Naive B cell (primary cell): ENCODE data around the gene RIMS4. TPM values are rescaled to one million over a fixed set of nuclear protein-coding genes. Genes with fewer than 3 reads are reported as not detected.

ENCODE experiments used
- ATAC-seq, 2 donors: fragments of 150-1000 bp; cut with Tn5 transposase; 2 replicates each; pipeline ENCODE4 v1.10.0; 2021; ENCODE audit warnings: low read depth in 2 of 2, mild to moderate bottlenecking in 2 of 2, moderate library complexity in 2 of 2
- DNase-seq: peaks from one replicate; pipeline ENCODE4 v3.0.0; 2022
- H3K27ac Mint-ChIP-seq, 6 donors: one replicate each; pipeline ENCODE4 v1.8.0; 2020 to 2022; ENCODE audit warnings: mild to moderate bottlenecking in 6 of 6, mixed read lengths in 6 of 6, moderate library complexity in 5 of 6, inconsistent platforms in 2 of 6
- H3K27me3 Mint-ChIP-seq, 3 donors: one replicate each; pipeline ENCODE4 v1.8.0; 2021 to 2022; ENCODE audit warnings: mixed read lengths in 3 of 3, mild to moderate bottlenecking in 1 of 3
- H3K36me3 Mint-ChIP-seq, 2 donors: one replicate each; pipeline ENCODE4 v1.8.0; 2020 to 2022; ENCODE audit warnings: mixed read lengths in 2 of 2, inconsistent platforms in 1 of 2, mild to moderate bottlenecking in 1 of 2
- H3K4me1 Mint-ChIP-seq, 3 donors: one replicate each; pipeline ENCODE4 v1.8.0; 2020 to 2022; ENCODE audit warnings: mixed read lengths in 3 of 3, inconsistent platforms in 1 of 3, mild to moderate bottlenecking in 1 of 3, moderate library complexity in 1 of 3
- H3K4me3 Mint-ChIP-seq, 8 donors: one replicate each; pipeline ENCODE4 v1.8.0; 2020 to 2022; ENCODE audit warnings: mild to moderate bottlenecking in 8 of 8, mixed read lengths in 8 of 8, moderate library complexity in 8 of 8, inconsistent platforms in 2 of 8
- H3K9me3 Mint-ChIP-seq, 7 donors: one replicate each; pipeline ENCODE4 v1.8.0; 2020 to 2022; ENCODE audit warnings: mixed read lengths in 7 of 7, mild to moderate bottlenecking in 5 of 7, inconsistent platforms in 2 of 7, moderate library complexity in 1 of 7
- polyA plus RNA-seq, 6 donors: library from polyadenylated mRNA; unstranded; fragments of 300-500 nt; fragmentation: Illumina TruSeq; gene quantifications; one replicate each; pipeline ENCODE4 v1.2.3, GENCODE V29; 2021; ENCODE audit warnings: low read depth in 6 of 6

Gene RIMS4
- polyA plus RNA-seq, 6 donors from 2014 or later = not detected

- peaks cover 7 to 16% (median 16%) of the 10 kb centered on the region in 3 donors for H3K27me3 Mint-ChIP-seq
Measured at GRCh38 chr20:44709380-44709779, 101.0 kb downstream of the RIMS4 start.

GRCh38 chr20:44707018-44707579 is 103.2 kb downstream of the RIMS4 start:
- no peak for DNase-seq
- ATAC-seq = no peak

More at GRCh38 chr20:44709380-44709779, 101.0 kb downstream of the RIMS4 start:
- Mint-ChIP-seq H3K36me3 (no peaks in the 10 kb centered on the region), H3K9me3 (peaks cover 0 to 2% (median 0%) of the 10 kb centered on the region in 7 donors), H3K4me1 (no peaks in the 10 kb centered on the region), H3K27ac (no peak overlapping the region), H3K4me3 (no peak overlapping the region)
- ATAC-seq = no peak
- no peak for DNase-seq

GRCh38 chr20:44706301-44707017 is 103.9 kb downstream of the RIMS4 start:
- no peak overlapping the region for H3K27ac Mint-ChIP-seq

More at GRCh38 chr20:44707018-44707579, 103.2 kb downstream of the RIMS4 start:
- H3K27ac Mint-ChIP-seq = no peak overlapping the region
- no peaks in the 10 kb centered on the region for H3K36me3 Mint-ChIP-seq
- H3K4me1 Mint-ChIP-seq = peaks cover 0 to 12% (median 0%) of the 10 kb centered on the region in 3 donors
- no peak overlapping the region for H3K4me3 Mint-ChIP-seq
- no peaks in the 10 kb centered on the region for H3K9me3 Mint-ChIP-seq
- peaks cover 0 to 9% (median 8%) of the 10 kb centered on the region in 3 donors for H3K27me3 Mint-ChIP-seq

GRCh38 chr20:44705364-44706094 is 104.8 kb downstream of the RIMS4 start:
- no peaks in the 10 kb centered on the region for H3K9me3 Mint-ChIP-seq
- no peak overlapping the region for H3K27ac Mint-ChIP-seq
- no peaks in the 10 kb centered on the region for H3K36me3 Mint-ChIP-seq
- H3K4me1 Mint-ChIP-seq = peaks cover 0 to 12% (median 0%) of the 10 kb centered on the region in 3 donors
- no peak overlapping the region for H3K4me3 Mint-ChIP-seq
- peaks cover 0 to 10% (median 0%) of the 10 kb centered on the region in 3 donors for H3K27me3 Mint-ChIP-seq
- no peak for DNase-seq
- no peak for ATAC-seq

More at GRCh38 chr20:44706301-44707017, 103.9 kb downstream of the RIMS4 start:
- Mint-ChIP-seq H3K27me3 (peaks cover 0 to 10% (median 2%) of the 10 kb centered on the region in 3 donors), H3K4me3 (no peak overlapping the region), H3K4me1 (peaks cover 0 to 12% (median 0%) of the 10 kb centered on the region in 3 donors), H3K9me3 (no peaks in the 10 kb centered on the region), H3K36me3 (no peaks in the 10 kb centered on the region)
- DNase-seq (no peak), ATAC-seq (no peak)

- Mint-ChIP-seq H3K27me3 (peaks cover 0 to 10% (median 0%) of the 10 kb centered on the region in 3 donors), H3K4me3 (no peak overlapping the region), H3K27ac (no peak overlapping the region), H3K4me1 (peaks cover 0 to 12% (median 0%) of the 10 kb centered on the region in 3 donors), H3K9me3 (no peaks in the 10 kb centered on the region), H3K36me3 (no peaks in the 10 kb centered on the region)
- DNase-seq (no peak), ATAC-seq (no peak)
Measured at GRCh38 chr20:44704551-44704971, 105.8 kb downstream of the RIMS4 start.

- ATAC-seq = no peak
- H3K27ac Mint-ChIP-seq = peak overlapping the region in 2 of 6 donors; percentile 59 to 70
- no peaks in the 10 kb centered on the region for H3K36me3 Mint-ChIP-seq
- H3K9me3 Mint-ChIP-seq = no peaks in the 10 kb centered on the region
- H3K4me1 Mint-ChIP-seq = peaks cover 0 to 12% (median 0%) of the 10 kb centered on the region in 3 donors
- H3K27me3 Mint-ChIP-seq = peaks cover 0 to 10% (median 0%) of the 10 kb centered on the region in 3 donors
- no peak for DNase-seq
- no peak overlapping the region for H3K4me3 Mint-ChIP-seq
Measured at GRCh38 chr20:44703956-44704488, 106.3 kb downstream of the RIMS4 start.

GRCh38 chr20:44703183-44703925 is 107.0 kb downstream of the RIMS4 start:
- Mint-ChIP-seq H3K9me3 (no peaks in the 10 kb centered on the region), H3K4me1 (peaks cover 0 to 12% (median 0%) of the 10 kb centered on the region in 3 donors), H3K27ac (peak overlapping the region in 2 of 6 donors; percentile 20 to 33), H3K4me3 (no peak overlapping the region), H3K36me3 (no peaks in the 10 kb centered on the region), H3K27me3 (peaks cover 0 to 10% (median 0%) of the 10 kb centered on the region in 3 donors)
- DNase-seq (no peak), ATAC-seq (no peak)

GRCh38 chr20:44702776-44703175 is 107.6 kb downstream of the RIMS4 start:
- Mint-ChIP-seq H3K27ac (peak overlapping the region in 1 of 6 donors; percentile 32), H3K9me3 (no peaks in the 10 kb centered on the region), H3K4me3 (no peak overlapping the region), H3K36me3 (no peaks in the 10 kb centered on the region), H3K27me3 (peaks cover 0 to 10% (median 0%) of the 10 kb centered on the region in 3 donors), H3K4me1 (peaks cover 0 to 12% (median 0%) of the 10 kb centered on the region in 3 donors)
- no peak for DNase-seq
- no peak for ATAC-seq

GRCh38 chr20:44701858-44702256 is 108.5 kb downstream of the RIMS4 start:
- no peaks in the 10 kb centered on the region for H3K36me3 Mint-ChIP-seq
- ATAC-seq (no peak), DNase-seq (no peak)
- H3K4me1 Mint-ChIP-seq = peaks cover 0 to 12% (median 0%) of the 10 kb centered on the region in 3 donors
- peaks cover 0 to 10% (median 0%) of the 10 kb centered on the region in 3 donors for H3K27me3 Mint-ChIP-seq
- H3K4me3 Mint-ChIP-seq = no peak overlapping the region
- H3K9me3 Mint-ChIP-seq = no peaks in the 10 kb centered on the region
- H3K27ac Mint-ChIP-seq = no peak overlapping the region

Other genes starting within 250 kb of the RIMS4 start
- 100 to 1,000 TPM in 4 of 6 donors, 10 to 100 TPM in 2; 74.7 to 219 (median 103) TPM for gene PKIG, start 228.0 kb downstream of the RIMS4 start, polyA plus RNA-seq
- 1 to 10 TPM; 1.7 to 7.6 (median 4.6) TPM for gene ADA, start 158.8 kb downstream of the RIMS4 start, polyA plus RNA-seq
- not detected for gene CCN5, start 95.2 kb downstream of the RIMS4 start, polyA plus RNA-seq
- not detected for gene KCNK15, start 64.7 kb downstream of the RIMS4 start, polyA plus RNA-seq
- 100 to 1,000 TPM; 414 to 531 (median 498) TPM for gene YWHAB, start 75.2 kb upstream of the RIMS4 start, polyA plus RNA-seq
- gene PABPC1L, start 99.5 kb upstream of the RIMS4 start, polyA plus RNA-seq = 1 to 10 TPM in 3 of 6 donors, under 1 TPM in 2, not detected in 1; 0.75 to 5.2 (median 1.3) TPM
- 10 to 100 TPM; 24.8 to 49.1 (median 38.4) TPM for gene TOMM34, start 149.9 kb upstream of the RIMS4 start, polyA plus RNA-seq
- gene STK4, start 156.0 kb upstream of the RIMS4 start, polyA plus RNA-seq = 100 to 1,000 TPM; 116 to 199 (median 173) TPM